GM12875 (cell line): ENCODE results near the gene ID2.

Experiments
- H3K4me3 ChIP-seq: one replicate; pipeline ENCODE4 v1.5.1; 2011; ENCODE audit warnings: low read depth, low read length, control low read depth
- CTCF ChIP-seq: IDR thresholded peaks from 2 replicates; pipeline ENCODE4 v1.5.1; 2011; ENCODE audit warnings: low read depth, mild to moderate bottlenecking, control low read depth, inconsistent platforms, low read length, moderate library complexity, borderline replicate concordance; ENCODE audit not compliant: insufficient read depth

ID2 gene

GRCh38 chr2:8636721-8637636, 44.9 kb upstream of the ID2 start:
- H3K4me3 ChIP-seq = no peak overlapping the region
- TF ChIP-seq CTCF = no peak

GRCh38 chr2:8638327-8638726, 43.5 kb upstream of the ID2 start:
- H3K4me3 ChIP-seq = no peak overlapping the region
- TF ChIP-seq CTCF = no peak

GRCh38 chr2:8639122-8639635, 42.7 kb upstream of the ID2 start:
- no peak for TF ChIP-seq CTCF
- no peak overlapping the region for H3K4me3 ChIP-seq

GRCh38 chr2:8640498-8640897, 41.4 kb upstream of the ID2 start:
- no peak overlapping the region for H3K4me3 ChIP-seq
- TF ChIP-seq CTCF = no peak

- no peak overlapping the region for H3K4me3 ChIP-seq
- TF ChIP-seq CTCF = no peak
Measured at GRCh38 chr2:8641301-8641965, 40.4 kb upstream of the ID2 start.

- TF ChIP-seq CTCF = no peak
- H3K4me3 ChIP-seq = no peak overlapping the region
Measured at GRCh38 chr2:8642366-8643068, 39.3 kb upstream of the ID2 start.
